ENCODE data around the gene NSUN6.

Gene NSUN6

DNA sequence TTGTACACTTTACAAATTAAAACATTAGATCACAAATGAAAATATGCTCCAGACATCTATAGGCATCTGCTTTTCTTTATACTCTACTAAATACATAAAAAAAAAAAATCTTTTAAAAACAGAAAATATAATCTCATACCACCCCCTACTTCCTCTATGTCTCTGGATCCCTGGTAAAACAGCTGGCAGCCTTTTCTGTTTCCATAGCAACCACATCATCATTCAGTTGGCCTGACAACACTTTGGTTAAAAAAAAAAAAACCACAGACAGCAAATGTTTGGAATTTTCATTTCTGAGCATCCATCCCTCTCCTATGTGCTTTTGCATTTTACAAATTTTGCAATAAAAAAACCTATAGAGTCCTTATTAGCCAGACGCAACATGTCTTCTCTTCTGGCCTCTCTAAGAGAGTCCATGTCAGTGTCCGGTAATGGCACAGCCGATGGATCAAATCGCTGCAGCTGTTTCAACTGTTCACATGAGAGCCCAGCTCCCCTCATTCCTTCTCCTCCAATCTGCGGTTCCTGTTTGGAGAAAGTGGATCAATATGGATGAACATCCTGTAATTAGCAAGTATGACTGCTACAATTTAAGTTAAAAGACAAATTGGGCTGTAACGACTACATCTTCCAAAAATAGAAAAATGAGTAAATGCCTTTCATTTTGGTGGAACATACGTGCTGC lies 105.6 kb downstream of the NSUN6 start:
- no peaks in the 10 kb centered on the region for H3K9me3 Mint-ChIP-seq
- ATAC-seq (replicated peaks) (no peak), DNase-seq (no peak)
- no peaks in the 10 kb centered on the region for H3K27me3 Mint-ChIP-seq
- no peak overlapping the region for H3K4me3 Mint-ChIP-seq
- H3K27ac Mint-ChIP-seq: peak overlapping the region; percentile 56
- peaks cover 30 to 44% of the 10 kb centered on the region in 2 donors for H3K36me3 Mint-ChIP-seq
- H3K4me1 Mint-ChIP-seq: no peaks in the 10 kb centered on the region

- no peak for ATAC-seq (replicated peaks)
These were observed 108.6 kb downstream of the NSUN6 start for GRCh38 chr10:18542832-18543231.

DNA sequence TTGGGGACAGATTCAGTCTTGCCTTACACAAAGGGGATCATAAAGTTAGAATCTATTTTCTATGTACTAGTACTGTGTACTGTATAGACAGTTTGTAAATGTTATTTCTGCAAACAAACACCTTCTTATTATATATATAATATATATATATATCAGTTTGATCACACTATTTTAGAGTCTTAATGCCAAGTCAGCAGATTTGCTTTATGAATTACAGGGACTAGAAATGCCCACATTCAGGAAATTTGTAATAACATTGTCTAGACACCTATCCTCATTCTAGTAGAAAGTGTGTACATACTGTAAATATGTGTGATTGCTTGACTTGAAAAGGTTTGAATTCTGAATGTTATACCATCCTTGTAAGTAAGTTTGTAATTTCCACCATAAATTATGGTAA lies 111.2 kb downstream of the NSUN6 start:
- Mint-ChIP-seq H3K27ac (no peak overlapping the region), H3K27me3 (no peaks in the 10 kb centered on the region), H3K4me1 (no peaks in the 10 kb centered on the region), H3K4me3 (no peak overlapping the region), H3K9me3 (no peaks in the 10 kb centered on the region), H3K36me3 (peaks cover 28 to 38% of the 10 kb centered on the region in 2 donors)
- DNase-seq (no peak), ATAC-seq (replicated peaks) (no peak)

More at GRCh38 chr10:18542832-18543231, 108.6 kb downstream of the NSUN6 start:
- no peaks in the 10 kb centered on the region for H3K9me3 Mint-ChIP-seq
- no peak for DNase-seq
- peaks cover 32 to 49% of the 10 kb centered on the region in 2 donors for H3K36me3 Mint-ChIP-seq
- no peaks in the 10 kb centered on the region for H3K27me3 Mint-ChIP-seq
- no peak overlapping the region for H3K27ac Mint-ChIP-seq
- H3K4me3 Mint-ChIP-seq: no peak overlapping the region
- H3K4me1 Mint-ChIP-seq: no peaks in the 10 kb centered on the region

GRCh38 chr10:18539335-18539734 lies 112.1 kb downstream of the NSUN6 start:
- Mint-ChIP-seq H3K27me3 (no peaks in the 10 kb centered on the region), H3K4me3 (no peak overlapping the region), H3K4me1 (no peaks in the 10 kb centered on the region), H3K36me3 (peaks cover 28 to 39% of the 10 kb centered on the region in 2 donors), H3K27ac (no peak overlapping the region), H3K9me3 (no peaks in the 10 kb centered on the region)
- ATAC-seq (replicated peaks) (no peak), DNase-seq (no peak)

DNA sequence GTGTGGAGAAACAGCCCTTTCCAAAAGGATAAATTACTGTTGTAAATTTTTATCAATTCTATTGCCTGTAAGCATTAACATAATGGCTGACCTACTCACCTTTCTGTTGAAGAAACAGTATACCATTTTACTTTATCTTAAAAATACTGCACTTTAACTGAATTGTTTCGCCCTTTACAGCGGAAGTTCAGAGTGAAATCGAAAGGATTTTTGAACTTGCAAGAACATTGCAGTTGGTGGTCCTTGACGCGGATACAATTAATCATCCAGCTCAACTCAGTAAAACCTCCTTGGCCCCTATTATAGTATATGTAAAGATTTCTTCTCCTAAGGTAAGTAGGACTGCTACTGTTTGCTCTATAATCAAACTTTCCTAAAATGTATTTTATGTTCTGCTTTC lies 117.5 kb downstream of the NSUN6 start:
- DNase-seq (no peak), ATAC-seq (replicated peaks) (no peak)
- peaks cover 10 to 16% of the 10 kb centered on the region in 2 donors for H3K9me3 Mint-ChIP-seq
- no peak overlapping the region for H3K4me3 Mint-ChIP-seq
- H3K36me3 Mint-ChIP-seq: peaks cover 25 to 41% of the 10 kb centered on the region in 2 donors
- no peaks in the 10 kb centered on the region for H3K27me3 Mint-ChIP-seq
- H3K4me1 Mint-ChIP-seq: no peaks in the 10 kb centered on the region
- H3K27ac Mint-ChIP-seq: no peak overlapping the region

DNA sequence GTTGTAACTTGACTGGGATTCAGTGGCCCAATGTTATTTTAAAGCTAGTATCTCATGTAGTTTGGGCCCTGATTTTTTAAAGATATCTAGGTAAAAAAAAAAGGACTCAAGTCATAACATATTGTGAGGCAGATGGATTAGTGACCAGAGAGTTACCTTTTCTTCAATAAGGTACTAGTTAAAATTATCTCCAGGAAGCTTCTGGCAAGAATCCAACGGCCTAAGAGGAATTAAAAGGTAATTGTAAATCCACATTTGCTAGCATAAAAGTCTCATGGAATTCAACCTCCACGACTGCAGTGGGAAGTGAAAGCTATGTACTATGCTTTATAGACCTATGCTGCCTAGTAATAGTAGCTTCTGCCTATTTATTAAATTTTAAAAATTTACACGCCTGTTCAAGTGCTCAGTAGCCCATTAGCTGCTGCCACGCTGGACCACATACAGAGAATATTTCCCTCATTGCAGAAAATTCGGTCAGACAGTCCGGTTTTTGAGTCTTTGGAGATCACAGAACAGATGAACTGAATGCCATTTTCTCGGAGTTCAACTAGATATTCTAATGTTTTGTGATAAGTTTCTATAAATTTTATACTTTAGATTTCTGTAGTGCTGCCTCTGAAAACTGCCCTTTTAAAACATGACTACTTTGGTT lies 118.4 kb downstream of the NSUN6 start:
- Mint-ChIP-seq H3K27ac (no peak overlapping the region), H3K27me3 (no peaks in the 10 kb centered on the region), H3K9me3 (peaks cover 10 to 16% of the 10 kb centered on the region in 2 donors), H3K36me3 (peaks cover 25 to 39% of the 10 kb centered on the region in 2 donors), H3K4me1 (no peaks in the 10 kb centered on the region), H3K4me3 (no peak overlapping the region)
- DNase-seq (no peak), ATAC-seq (replicated peaks) (no peak)

DNA sequence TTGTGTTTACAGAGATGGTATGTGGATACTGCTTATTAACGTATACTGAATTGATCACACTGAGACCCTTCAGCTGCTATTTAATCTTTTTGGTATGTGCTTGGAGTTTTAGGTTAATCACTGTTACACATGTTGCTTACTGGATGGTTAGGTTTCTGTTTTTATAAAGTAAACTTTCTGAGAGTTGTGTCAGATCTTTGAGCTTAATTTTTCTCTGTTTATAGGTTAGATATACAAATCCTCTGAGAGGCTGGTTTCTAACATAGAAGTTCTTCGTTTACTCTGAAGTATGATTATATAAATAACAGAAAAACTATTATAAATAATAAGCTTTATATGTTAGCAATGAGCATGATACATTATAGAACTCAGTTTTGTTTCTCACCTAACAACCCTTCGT lies 123.1 kb downstream of the NSUN6 start:
- no peak for DNase-seq
- no peak for ATAC-seq (replicated peaks)
- Mint-ChIP-seq H3K9me3 (peaks cover 10 to 16% of the 10 kb centered on the region in 2 donors), H3K27ac (no peak overlapping the region), H3K4me1 (no peaks in the 10 kb centered on the region), H3K4me3 (no peak overlapping the region), H3K36me3 (peaks cover 19 to 43% of the 10 kb centered on the region in 2 donors), H3K27me3 (no peaks in the 10 kb centered on the region)

DNA sequence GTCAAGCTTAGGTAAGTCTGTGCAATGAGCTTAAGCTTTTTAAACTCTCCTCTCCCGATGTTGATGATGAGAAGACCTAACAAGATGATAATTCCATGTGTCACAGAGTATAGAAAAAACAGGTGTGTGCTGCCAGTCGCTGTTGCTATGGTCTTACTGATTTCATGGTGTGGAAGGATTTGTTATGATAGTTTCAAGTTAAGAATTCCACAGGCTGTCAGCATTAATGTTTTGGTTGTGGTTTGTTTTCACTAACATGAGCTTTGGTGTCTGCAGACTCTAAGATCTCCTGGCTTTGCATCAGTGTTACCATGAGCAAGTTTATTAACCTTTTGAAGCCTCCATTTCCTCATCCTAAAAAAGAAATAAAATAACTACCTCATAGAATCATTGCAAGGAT lies 123.7 kb downstream of the NSUN6 start:
- no peak for DNase-seq
- Mint-ChIP-seq H3K36me3 (peaks cover 19 to 42% of the 10 kb centered on the region in 2 donors), H3K27ac (no peak overlapping the region), H3K4me3 (no peak overlapping the region), H3K4me1 (no peaks in the 10 kb centered on the region), H3K27me3 (no peaks in the 10 kb centered on the region), H3K9me3 (peaks cover 10 to 16% of the 10 kb centered on the region in 2 donors)
- no peak for ATAC-seq (replicated peaks)

DNA sequence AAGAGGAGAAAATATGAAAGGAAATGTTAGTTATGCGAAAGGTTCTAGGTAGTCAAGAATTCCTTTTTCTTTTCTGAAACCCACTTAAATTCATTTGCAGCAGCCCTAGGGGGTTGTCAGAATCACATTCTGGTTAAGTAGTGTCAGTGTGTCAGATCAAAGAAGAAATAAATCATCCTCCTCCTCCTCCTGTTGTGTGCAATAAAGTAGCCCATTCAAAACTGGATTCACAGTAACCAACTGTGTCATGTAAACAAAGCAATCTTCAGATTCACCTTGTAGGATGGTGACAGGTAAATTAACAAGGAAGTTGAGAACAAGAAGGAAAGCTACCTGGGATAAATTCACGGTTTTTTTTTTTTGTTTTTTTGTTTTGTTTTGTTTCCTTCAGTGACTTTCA lies 127.5 kb downstream of the NSUN6 start:
- no peaks in the 10 kb centered on the region for H3K27me3 Mint-ChIP-seq
- H3K9me3 Mint-ChIP-seq: peaks cover 0 to 2% of the 10 kb centered on the region in 2 donors
- ATAC-seq (replicated peaks) (no peak), DNase-seq (no peak)
- H3K27ac Mint-ChIP-seq: no peak overlapping the region
- no peak overlapping the region for H3K4me3 Mint-ChIP-seq
- no peaks in the 10 kb centered on the region for H3K4me1 Mint-ChIP-seq
- peaks cover 2 to 24% of the 10 kb centered on the region in 2 donors for H3K36me3 Mint-ChIP-seq

DNA sequence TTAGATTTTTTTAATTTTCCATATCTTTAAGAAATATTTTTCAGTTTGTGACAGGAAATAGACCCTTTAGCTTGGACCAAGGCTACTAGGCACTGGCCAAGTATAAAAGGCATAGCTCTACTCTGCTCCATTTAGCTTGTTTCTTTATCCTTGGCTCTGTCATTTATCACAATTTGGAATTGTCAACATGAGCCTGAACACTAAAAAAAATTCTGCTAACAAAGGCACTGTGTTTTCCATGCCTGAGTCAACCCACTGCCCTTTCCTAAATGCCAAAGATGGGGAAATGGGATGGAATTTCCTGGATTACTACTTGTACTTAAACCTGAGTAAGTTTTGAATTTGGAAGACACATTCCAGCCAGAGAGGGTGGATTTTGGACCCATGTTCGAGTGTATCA lies 128.4 kb downstream of the NSUN6 start:
- ATAC-seq (replicated peaks) (no peak), DNase-seq (no peak)
- Mint-ChIP-seq H3K4me3 (no peak overlapping the region), H3K36me3 (peaks cover 2 to 23% of the 10 kb centered on the region in 2 donors), H3K27ac (no peak overlapping the region), H3K27me3 (no peaks in the 10 kb centered on the region), H3K4me1 (no peaks in the 10 kb centered on the region), H3K9me3 (peaks cover 0 to 2% of the 10 kb centered on the region in 2 donors)

GRCh38 chr10:18516851-18517250 lies 134.5 kb downstream of the NSUN6 start:
- H3K27ac Mint-ChIP-seq: no peak overlapping the region
- peaks cover 4 to 9% of the 10 kb centered on the region in 2 donors for H3K9me3 Mint-ChIP-seq
- H3K4me3 Mint-ChIP-seq: no peak overlapping the region
- H3K4me1 Mint-ChIP-seq: no peaks in the 10 kb centered on the region
- ATAC-seq (replicated peaks): no peak
- peaks cover 11 to 30% of the 10 kb centered on the region in 2 donors for H3K36me3 Mint-ChIP-seq
- H3K27me3 Mint-ChIP-seq: no peaks in the 10 kb centered on the region
- no peak for DNase-seq

DNA sequence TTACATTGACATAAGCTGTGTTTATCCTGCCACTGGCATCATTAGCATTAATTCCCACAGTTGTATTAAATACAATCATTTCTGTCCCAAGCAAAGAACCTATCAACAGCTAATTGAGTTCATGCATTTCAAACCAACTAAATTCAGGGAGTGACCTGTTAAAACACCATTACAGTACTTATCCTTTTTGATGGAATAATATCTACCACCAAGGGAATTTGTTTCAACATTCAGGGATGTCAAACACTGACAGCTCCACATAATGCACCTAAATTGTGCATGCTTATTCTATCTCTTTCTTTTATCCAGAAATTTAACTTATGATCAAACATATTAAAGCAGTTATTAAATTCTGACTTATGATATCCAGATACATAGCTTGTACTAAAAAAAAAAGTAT lies 136.8 kb downstream of the NSUN6 start:
- Mint-ChIP-seq H3K27ac (no peak overlapping the region), H3K4me1 (no peaks in the 10 kb centered on the region), H3K9me3 (peaks cover 4 to 7% of the 10 kb centered on the region in 2 donors), H3K36me3 (peaks cover 11 to 26% of the 10 kb centered on the region in 2 donors), H3K4me3 (no peak overlapping the region), H3K27me3 (no peaks in the 10 kb centered on the region)
- ATAC-seq (replicated peaks): no peak
- no peak for DNase-seq

DNA sequence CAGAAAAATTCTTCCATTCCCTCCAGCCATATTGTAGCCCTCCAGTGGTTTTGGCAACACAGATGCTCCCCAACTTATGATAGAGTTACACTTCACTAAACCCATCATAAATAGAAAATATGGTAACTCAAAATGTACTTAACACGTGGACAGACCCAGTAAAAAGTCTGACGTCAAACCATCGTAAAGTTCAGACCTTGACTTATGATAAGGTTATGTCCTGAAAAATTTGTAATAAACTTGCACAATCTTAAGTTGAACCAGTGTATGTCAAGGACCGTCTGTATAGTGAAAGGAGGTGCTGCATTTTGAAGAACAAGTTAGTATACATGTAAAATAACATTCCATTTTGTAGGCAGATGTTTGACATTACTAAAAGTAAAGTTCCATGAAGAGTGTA lies 142.8 kb downstream of the NSUN6 start:
- Mint-ChIP-seq H3K4me1 (no peaks in the 10 kb centered on the region), H3K36me3 (peaks cover 11 to 16% of the 10 kb centered on the region in 2 donors), H3K4me3 (no peak overlapping the region), H3K27me3 (no peaks in the 10 kb centered on the region), H3K27ac (no peak overlapping the region), H3K9me3 (peaks cover 3 to 4% of the 10 kb centered on the region in 2 donors)
- ATAC-seq (replicated peaks): no peak
- DNase-seq: no peak

DNA sequence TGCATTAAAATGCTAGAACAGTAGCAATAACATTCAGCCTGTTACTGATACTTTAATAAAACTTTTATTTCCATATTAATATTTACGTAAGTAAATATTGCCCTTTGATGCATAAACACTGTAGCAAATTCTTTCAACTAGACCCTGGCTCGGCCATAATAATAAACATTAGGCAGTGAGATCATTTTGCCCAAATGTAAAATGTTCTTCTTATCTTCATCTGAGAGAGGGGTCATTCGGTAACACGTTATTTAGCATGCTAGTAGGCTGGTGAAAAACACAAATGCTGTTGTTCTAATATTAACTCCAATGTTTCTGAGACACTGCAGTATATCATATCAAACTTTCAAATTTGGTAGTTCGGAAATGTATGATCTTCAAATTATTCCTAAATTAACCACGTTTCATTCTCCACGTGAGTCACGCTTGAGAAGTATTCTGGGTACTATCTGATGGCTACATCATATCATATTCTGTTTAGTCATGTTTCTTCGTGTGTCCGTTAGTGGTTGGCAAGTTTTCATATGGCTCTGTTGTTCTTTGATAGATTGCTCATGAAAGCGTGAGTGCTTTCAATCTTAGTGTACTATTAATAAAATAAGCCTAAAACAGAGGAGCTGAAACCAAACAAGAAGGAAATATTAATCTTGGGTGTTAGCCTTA lies 145.8 kb downstream of the NSUN6 start:
- H3K27ac Mint-ChIP-seq: no peak overlapping the region
- H3K27me3 Mint-ChIP-seq: no peaks in the 10 kb centered on the region
- H3K4me1 Mint-ChIP-seq: no peaks in the 10 kb centered on the region
- ATAC-seq (replicated peaks) (no peak), DNase-seq (no peak)
- no peaks in the 10 kb centered on the region for H3K36me3 Mint-ChIP-seq
- H3K4me3 Mint-ChIP-seq: no peak overlapping the region
- H3K9me3 Mint-ChIP-seq: no peaks in the 10 kb centered on the region

GRCh38 chr10:18504161-18504560 lies 147.2 kb downstream of the NSUN6 start:
- ATAC-seq (replicated peaks) (no peak), DNase-seq (no peak)
- Mint-ChIP-seq H3K4me3 (no peak overlapping the region), H3K4me1 (no peaks in the 10 kb centered on the region), H3K9me3 (no peaks in the 10 kb centered on the region), H3K27me3 (no peaks in the 10 kb centered on the region), H3K27ac (no peak overlapping the region), H3K36me3 (no peaks in the 10 kb centered on the region)
